NCI-H510A (cell line): Measurements from ENCODE around the gene ANKS1A.

ENCODE experiments used
- DNase-seq: peaks from one replicate; lab custom pipeline; 2025; lab: John Stamatoyannopoulos, UW

ANKS1A gene

DNA sequence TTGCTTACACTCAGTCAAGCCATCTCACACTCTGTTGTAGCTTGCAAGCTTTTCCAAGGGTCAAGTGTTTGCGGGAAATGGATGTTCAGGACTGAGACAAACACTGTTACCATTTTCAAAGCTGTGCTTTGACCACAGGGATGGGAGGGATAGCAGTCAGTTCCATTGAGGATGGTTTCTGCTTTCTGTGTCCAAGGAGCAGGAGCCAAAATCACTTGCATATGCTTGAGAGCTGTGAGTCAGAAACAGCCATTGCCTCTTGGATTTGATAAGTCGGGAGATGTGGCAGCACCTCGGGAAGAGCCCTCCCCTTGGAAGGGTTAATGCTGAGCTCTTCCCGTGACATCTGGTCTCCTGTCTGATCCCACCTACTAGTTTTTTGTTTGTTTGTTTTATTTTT lies 166.8 kb downstream of the ANKS1A start:
- no peak for DNase-seq

DNA sequence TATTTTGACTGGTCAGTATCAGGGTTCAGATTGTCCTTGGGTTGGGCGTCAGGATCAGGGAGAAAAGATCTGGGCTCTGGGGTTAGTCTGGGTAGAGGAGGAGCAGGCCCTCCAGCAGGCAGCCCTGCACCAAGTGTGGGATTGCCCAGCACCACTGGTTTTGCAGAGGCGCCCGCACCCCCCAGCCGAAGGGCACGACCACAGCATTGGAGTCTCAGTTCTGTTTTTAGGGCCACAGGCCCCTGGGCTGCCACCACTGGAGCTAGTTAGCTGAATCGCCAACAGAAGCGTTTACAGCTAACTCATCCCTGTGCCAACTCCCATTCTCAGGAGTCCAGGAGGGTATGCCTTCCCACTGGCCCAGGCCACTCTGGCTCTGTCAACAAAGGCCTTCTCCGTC lies 167.9 kb downstream of the ANKS1A start:
- DNase-seq: no peak

DNA sequence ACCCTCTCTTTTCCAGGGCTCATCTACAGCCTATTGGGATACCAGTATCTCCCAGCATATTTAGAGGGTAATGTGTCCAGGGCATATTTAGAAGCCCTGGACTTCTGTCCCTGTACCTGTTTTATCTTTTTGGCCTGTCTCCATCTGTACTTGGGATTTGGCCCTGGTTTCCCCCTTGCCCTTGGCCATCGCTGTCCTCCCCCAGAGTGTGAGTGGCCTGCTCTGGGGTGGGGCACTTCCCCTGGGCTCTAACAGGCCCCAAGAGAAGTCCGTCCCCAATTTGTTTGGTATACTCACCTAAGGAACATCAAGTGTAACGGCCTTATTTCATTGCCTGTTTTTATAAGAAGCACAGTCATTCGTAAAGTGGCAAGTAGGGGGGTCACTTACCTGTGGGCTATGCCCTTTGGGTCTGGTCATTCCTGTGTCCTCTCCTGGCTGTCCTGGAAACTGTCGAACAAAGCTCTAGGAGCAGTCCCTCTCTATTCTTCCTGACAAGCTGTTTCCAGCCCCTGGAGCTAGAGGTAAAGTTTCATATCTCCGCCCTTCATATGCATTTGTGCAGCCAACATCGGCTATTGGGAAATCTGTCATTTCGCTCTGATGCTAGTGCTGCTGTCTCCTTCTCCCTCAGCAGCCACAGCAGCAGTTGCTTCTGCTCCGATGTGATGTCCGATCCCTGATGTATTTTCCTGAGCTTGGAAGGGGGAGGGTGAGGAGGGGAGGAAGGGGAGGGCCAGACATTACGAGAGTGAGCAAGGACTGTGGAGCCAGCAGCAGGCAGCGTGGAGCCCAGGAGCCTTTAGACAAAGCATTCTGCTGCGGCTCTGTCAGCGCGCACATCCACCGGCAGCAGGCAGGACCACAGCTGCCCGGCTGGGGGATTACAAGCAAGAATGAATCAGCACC lies 168.6 kb downstream of the ANKS1A start:
- DNase-seq: no peak

DNA sequence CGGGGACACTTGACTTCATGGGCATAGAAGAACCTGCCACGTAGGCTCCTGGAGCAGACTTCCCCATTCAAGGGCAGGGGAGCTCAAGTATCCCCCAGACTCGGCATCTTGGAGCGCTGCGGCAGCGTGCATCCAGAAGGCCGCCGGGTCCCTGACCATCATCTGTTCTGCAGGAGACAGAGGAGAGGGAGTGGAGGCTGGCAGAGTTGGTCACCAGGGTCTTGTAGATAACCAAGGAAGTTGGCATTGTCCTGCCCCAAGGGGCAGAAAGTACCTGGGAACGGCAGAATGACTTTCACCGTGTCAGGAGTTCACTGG lies 169.3 kb downstream of the ANKS1A start:
- no peak for DNase-seq

DNA sequence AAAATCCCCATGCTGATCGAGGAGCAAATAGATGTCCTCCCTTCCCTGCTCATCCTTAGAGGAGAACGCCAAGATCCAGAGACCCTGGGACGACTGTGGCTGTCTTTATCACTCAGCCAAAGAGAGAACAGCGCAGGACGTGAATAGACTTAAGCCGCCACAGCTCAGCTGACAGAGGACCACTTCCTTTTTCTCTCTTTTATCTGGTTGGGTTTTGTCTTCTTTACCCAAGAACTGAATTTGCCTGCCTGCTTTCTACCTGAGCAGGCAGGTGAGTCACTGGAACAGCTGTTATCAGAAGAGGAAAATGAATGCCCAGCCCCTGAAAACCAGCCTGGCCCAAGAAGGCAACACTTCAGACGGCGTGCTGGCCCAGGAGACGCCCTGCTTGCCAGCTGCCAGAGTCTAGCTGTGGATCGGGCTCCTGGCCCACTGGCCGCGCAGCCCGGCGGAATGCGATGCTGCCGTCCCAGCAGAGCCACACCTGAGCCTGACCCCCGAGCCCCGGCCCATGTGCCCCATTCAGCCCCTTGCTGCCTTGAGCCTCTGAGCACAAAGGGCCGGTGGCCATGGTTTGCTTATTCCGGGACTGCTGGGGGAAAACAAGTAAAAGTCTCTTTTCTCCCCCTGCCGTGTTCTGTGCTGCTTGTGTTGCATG lies 169.9 kb downstream of the ANKS1A start:
- DNase-seq: no peak

DNA sequence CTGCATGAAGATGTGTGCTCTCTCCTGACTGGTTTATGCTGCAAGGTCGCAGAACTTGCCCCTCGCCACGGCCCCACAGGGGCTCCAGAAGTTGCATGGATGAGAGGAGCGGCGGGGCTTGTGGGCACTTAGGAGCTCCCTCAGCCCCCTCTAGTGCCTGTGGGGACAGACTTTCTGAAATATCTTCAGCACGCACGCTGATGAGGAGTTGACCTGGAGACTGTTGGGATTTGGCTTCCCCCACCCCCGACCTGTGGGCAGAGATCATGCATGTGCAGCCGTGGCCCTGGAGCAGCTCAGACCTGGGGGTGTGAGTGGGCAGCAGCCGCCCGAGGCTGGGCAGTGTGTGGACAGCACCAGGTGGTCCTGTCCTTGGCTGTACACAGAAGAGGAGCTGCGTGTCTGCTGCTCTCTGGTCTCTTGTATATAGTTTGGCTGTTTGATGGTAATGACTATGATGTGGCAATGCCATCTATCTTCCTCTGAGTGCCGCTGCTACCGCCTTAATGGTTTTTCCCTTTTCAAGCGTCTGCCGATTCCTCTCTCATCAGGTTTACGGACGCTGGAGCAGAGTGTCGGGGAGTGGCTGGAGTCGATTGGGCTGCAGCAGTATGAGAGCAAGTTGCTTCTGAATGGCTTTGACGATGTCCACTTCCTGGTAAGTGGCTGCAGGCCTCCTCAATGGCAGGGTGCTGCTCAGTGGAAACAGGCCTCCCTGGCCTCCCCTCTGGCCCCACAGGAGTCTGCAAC lies 170.7 kb downstream of the ANKS1A start:
- DNase-seq: no peak

DNA sequence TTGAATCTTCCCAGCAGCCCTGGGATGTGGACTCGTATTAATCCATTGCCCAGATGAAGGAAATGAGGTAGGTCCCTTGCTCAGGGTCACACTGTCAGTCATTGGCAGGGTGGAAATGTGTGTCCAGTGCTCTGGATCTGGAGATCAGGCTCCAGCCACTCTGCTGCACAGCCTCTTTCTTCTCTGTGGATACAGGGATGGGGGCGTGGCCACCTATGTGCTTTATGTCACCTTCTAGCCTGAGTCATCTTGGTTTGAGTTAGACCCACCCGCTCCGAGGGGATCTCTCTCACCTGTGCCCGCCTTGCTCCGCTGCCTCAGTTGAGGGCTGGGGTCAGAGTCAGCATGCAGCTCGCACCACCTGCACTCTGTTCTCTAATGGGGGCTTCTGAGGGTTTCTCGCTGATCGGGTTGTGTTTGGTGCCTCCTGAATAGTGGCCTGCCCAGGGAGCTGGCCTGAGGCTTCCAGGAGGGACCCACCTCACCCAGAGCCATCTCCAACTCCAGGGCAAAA lies 172.1 kb downstream of the ANKS1A start:
- no peak for DNase-seq

DNA sequence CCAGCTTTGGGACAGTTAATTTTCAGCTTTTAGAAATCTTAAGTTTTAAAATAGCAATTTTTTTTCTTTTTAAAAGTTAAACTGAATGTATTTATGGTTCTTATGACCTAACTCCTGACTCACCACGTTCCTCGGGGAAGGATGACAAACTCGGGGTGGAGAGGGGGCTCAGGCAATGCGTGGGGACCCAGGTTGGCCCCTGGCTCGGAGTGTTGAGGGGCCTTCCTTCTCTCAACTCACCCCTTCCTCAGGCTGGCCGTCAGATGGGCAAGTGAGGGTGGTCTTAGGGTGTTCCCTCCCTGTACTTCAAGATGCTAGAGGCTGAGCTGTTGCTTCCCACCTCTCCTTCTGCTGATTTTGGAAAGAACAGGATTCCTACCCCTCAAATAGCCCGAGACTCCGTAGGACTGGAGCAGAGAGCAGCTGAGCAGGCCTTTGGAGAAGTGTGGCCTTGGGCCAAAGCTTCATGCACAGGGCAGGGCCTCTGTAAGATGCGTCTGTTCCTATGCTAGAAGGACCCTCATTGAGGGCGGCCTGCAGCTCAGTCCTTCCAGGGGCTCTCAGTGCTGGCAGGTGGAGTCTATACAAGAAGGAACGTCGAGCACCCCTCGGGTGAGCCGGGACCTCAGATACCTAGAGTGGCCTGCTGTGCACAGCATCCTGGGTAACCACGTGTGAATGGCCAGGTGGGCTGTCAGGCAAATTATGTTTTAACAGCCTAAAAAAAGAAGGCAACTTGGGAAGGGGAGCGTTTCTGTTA lies 172.8 kb downstream of the ANKS1A start:
- no peak for DNase-seq

DNA sequence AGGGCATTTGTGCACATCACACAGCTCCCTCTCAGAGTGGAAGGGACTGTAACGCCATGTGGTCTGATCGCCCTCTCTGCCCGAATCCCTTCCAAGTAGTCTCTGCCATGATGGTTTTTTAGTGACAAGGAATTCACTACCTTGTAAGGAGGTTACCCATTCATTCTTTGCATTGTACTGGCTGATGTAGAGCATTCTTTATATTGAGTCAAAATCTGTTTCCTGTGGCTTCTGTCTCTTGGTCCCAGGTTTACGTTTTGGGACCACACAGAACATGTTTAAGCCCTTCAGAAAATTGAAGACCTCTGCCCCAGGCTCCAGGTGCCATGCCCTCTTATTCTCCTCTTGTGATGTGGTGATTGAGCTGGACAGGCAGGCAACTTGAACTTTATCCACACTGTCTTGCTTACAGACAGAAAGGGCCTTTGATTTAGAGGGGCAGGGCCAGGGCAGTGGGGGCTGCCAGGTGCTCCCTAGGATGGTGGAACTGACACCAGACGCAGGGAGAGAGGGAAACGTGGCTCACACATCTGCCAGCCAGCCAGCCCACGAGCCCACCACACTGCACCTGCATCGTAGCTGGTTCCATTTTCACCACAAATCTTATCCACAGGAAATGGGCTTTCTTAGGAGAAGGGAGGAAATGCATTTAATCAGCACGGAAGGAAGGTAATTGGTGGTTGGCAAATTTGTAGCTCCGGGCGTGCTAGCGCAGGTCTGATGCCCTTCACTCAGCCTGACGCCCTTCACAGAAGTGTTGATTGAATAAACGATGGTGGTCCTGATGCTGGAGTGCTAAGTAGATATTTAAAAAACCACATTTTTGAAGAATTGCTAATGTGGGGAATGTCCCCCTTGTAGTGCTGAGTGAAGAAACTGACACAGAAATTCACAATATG lies 173.9 kb downstream of the ANKS1A start:
- no peak for DNase-seq

DNA sequence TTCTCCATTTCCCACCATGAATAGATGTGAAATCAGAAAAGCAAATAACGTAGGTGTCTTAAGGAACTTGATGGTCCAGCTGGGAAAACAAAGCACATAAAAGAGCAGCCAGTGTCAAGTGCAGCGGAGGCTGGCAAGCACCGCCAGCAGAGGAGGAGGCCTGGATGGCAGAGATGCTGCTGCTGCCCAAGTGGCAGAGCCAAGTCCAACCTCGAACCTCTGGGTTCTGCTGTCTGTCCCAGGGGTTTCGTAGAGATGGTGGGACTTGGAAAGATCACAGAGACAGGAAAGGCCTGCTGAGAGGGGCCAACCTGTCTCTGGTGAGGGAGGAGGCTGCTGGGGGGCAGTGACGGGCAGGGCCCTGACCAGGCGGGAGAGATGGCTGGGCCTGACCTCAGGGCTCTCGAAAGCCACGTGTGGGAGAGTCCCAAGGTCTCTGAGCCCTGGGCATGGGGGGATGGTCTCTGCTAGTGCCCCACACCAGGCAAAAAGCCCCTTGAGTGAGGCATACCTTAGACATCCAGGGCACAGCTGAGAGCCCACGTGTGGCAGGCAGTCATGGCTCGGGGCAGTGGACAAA lies 174.7 kb downstream of the ANKS1A start:
- no peak for DNase-seq

DNA sequence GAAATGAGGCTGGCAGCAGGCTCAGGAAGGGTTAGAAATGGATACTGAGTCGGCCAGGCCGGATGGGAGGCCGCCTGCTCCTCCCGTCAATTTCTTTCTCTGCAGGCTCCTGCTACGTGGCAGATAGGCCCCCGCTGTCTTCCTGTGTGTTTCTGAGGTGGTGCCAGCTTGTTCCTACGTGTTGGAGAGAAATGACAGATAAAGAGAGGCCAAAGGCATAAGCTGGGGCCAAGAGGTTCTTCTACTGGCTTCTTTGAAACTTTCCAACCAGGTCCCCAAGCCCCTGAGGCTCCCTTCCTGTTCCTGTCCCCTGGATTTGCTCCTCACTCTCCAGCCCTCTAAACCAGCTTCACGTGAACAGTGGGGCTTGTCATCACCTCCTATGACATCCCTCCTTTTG lies 175.2 kb downstream of the ANKS1A start:
- DNase-seq: no peak

DNA sequence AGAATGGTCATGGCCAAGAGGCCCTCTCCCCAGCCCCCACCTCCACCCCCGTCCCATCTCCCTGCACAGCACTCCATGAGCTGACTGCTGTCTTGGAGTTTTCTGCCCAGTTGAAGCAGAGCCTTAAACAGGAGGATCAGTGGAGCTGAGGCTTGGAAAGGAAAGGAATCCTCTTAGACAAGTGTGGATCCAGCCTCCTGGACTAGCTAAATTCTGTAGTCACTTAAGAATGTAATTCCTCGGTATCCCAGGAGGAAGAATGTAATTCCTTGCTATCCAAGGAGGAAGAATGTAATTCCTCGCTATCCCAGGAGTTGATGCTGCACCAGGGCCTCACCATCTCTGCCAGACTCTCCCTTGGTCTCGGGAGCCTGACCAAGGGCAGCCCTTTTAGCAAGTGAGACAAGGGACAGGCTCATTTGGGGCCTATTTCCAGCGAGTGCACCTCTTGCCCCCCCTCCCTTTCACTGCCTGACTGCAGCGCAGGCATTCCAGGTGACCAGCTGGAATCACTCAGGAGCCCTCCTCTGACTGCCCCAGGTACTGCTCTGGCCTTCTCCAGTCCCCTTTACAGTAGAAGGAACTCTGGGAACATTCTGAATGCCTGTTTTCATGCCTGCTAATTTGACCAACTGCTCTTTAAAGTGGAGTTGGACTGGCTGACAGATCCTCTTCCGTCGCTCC lies 175.8 kb downstream of the ANKS1A start:
- DNase-seq: no peak

DNA sequence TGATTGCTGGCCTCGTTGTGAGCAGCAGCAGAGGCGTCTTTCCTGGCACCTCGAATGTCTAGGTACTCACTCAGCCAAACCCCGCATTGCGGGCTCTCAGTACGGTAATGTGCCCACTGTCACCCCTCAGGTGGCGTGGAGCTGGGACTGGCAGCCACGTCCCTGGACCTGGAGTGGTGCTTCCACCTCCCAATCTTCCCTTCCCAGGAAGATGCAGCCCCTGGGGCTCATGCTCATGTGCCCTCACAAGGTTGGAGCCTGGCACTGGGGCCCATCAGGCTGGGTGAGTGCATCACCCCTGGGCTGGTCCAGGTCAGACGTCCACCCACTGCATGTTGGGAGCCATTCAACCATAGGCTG lies 176.4 kb downstream of the ANKS1A start:
- no peak for DNase-seq

DNA sequence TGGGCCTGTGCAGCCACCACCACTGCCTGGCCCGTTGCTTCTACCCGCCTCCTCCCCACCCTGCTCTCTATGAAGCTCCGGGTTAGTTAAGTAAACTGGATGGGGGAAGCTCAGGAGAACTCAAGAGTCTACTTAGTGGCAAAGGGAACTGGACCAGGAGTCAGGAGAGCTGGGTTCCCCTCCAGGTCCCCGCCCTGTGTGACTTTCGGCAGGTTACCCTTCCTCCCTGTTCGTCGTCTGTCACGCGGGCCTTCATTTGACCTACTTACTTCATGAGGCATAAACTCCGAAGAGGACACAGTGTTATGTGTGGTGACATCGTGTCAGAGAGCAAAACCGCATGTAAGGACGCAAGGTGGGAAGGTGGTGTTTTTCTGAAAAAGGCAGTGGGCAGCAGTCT lies 176.8 kb downstream of the ANKS1A start:
- no peak for DNase-seq

DNA sequence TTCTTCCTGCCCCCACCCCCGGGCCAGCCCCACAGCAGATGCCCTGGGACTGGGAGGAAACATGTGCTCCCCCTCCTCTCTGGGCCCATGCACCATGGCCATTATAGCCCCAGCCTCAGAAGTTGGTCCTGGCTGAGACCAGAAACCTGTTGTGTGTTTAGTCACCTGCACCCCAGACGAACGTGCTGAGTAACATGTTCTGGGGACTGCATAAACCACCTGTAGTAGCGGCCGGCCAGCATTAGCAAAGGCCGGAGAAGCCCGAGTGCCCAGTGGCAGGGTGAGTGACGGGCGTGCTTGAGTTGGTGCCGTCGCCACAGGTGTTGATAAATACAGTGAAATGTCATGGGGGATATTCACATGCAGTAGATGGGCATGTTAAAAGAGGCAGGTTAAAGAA lies 178.2 kb downstream of the ANKS1A start:
- DNase-seq: no peak

DNA sequence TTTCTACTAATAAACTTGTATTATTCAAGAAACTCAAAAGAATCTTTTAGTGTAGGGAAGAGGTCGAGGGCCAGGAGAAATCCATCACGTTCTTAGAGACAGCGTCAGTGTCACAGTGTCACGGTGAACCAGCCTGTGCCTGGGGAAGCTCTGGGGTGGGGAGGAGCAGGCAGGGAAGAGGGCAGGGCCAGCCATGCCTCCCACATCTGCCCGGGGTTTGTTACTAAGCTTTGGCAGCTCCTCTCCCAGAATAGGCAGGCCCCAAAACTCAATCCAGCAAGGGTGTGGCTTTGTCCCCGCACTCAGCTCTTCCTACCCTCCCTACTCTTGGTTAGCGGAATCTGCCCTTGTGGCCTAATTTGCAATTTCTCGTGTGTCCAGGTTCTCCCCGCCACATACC lies 179.2 kb downstream of the ANKS1A start:
- DNase-seq: no peak

DNA sequence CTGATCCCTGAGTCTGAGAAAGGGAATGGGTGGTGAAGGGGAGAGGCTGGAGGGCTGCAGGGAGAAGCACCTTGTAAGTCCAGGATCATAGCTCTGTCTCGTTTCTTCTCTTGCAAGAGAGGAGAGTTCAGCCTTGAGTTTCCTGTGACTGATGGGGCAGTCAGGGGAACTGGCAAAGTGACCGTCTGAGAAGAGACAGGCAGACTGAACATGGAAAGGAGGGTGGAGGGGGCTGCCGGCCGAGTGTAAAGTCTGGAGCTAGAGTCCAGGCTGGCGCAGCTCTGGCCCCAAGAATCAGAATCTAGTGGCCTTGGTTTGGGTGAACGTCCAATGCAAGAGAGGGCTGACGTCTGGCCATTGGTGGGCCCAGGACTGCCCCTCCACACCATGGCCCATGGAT lies 179.6 kb downstream of the ANKS1A start:
- no peak for DNase-seq

DNA sequence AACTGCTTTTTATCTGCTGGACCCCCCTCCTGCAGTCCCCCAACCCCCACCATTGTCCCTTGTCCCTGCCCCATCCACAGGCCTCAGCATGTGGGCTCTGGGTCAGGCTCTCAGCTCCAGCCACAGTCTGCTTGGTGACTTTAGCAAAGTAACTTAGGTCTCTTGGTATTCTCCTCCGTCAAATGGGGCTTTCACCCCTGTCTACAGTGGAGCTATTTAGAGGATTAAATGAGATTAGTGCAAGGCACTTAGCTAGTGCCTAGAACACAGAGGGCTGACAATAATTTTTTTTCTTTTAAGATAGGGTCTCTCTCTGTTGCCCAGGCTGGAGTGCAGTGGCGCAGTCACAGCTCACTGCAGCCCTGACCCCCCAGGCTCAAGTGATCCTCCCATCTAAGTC lies 180.2 kb downstream of the ANKS1A start:
- DNase-seq: no peak

DNA sequence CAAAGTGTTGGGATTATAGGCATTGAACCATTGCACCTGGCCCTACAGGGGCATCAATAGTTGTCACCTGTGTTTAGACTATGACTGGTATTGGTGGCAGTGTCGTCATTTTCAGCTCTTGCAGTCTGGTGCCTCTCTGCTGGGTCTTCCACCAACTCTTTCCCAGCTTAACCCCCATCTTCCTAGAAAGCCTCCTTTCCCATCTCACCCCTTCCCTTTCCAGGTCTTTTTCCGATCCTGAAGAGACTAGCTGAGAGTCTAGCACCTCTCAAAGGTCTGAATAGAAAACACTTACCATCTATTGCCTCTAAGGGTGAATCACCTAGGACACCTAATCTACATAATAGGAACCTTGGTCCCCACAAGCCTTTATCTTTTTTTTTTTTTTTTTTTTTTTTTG lies 181.1 kb downstream of the ANKS1A start:
- DNase-seq: no peak

DNA sequence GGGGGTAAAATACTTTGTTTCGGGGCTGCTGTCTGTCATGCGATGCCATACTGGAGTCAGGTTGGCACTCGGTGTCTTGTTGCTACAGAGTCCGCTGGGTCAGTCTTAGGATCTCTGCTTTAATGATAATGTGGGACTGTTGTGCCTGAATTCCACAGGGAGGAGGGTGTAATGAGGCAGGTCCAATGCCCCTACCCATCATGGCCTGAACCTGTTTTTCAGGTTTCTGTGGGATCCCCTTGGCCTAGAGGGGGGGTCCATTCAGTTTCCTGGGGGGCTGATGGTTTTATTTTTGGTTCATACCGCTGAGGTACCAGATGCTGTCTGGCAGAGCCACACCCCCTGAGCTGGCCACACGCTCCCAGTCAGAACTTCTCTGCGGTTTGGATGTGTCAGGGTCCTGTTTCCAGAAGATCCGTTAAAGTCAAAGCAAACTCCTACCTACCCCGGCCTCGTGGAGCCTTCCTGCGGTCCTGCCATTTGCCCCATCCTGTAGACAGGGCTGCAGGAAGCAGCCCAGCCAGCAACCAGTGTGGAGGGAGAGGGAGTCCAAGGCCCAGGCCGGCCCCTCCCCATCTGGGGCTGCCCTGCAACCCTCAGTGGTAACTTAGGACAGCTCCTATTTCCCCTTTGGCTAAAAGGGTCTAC lies 182.4 kb downstream of the ANKS1A start:
- DNase-seq: no peak
